ENCODE measurements around the gene SPATA45. TPM values are rescaled to one million over a fixed set of nuclear protein-coding genes. Genes with fewer than 3 reads are reported as not detected.
A peak's percentile ranks its signal among the peaks of the same experiment; 100 is the strongest.

Gene SPATA45
- total RNA-seq, 2 donors from 2014 or later = not detected

DNA sequence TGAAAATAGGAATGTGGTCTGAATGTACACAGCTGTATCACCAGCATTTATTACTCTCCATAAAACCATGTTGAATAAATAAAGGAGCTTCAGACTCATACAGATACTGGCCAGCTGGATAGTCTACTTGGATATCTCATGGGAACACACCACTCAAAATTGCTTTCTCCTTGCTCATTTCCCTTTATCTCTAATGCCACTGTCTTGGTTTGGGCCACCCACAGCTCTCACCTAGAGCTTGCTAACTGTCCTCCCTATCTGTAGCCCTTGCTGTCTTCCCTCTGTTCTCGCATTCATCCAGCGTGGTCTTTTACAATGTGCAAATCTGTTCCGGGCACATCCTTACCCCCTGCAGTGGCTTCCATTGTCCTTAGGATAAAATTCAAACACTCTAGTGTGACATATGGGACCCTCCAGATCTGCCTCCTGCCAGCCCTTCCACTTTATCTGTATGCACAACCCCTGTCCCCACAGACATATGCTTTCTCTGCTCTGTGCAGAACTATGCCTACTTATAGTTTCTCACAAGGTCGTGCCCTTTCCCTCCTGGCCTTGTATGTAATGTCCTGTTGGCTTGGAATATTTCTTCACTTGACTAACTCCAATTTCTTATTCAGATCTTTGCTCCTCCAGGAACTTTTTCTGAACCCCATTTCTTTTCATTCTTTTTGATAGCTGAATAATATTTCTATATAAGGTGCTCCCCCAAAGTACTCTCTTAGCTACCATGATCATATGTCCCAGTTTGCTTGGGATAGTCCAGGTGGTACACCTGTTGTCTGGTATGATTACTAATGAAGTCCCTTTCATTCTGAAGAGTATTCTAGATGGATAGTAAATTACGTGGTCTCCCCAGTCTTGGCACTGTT lies 13.5 kb upstream of the SPATA45 start:
- no peak overlapping the region for H3K4me3 ChIP-seq
- TF ChIP-seq, protein P1, sequence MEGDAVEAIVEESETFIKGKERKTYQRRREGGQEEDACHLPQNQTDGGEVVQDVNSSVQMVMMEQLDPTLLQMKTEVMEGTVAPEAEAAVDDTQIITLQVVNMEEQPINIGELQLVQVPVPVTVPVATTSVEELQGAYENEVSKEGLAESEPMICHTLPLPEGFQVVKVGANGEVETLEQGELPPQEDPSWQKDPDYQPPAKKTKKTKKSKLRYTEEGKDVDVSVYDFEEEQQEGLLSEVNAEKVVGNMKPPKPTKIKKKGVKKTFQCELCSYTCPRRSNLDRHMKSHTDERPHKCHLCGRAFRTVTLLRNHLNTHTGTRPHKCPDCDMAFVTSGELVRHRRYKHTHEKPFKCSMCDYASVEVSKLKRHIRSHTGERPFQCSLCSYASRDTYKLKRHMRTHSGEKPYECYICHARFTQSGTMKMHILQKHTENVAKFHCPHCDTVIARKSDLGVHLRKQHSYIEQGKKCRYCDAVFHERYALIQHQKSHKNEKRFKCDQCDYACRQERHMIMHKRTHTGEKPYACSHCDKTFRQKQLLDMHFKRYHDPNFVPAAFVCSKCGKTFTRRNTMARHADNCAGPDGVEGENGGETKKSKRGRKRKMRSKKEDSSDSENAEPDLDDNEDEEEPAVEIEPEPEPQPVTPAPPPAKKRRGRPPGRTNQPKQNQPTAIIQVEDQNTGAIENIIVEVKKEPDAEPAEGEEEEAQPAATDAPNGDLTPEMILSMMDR (IDR thresholded peaks at IDR 0.05) = no peak
- peaks cover 26 to 33% of the 10 kb centered on the region in 2 donors for H3K4me1 ChIP-seq (ENCODE audit: control insufficient read depth in 1 of 2, low read depth in 2 of 2)

DNA sequence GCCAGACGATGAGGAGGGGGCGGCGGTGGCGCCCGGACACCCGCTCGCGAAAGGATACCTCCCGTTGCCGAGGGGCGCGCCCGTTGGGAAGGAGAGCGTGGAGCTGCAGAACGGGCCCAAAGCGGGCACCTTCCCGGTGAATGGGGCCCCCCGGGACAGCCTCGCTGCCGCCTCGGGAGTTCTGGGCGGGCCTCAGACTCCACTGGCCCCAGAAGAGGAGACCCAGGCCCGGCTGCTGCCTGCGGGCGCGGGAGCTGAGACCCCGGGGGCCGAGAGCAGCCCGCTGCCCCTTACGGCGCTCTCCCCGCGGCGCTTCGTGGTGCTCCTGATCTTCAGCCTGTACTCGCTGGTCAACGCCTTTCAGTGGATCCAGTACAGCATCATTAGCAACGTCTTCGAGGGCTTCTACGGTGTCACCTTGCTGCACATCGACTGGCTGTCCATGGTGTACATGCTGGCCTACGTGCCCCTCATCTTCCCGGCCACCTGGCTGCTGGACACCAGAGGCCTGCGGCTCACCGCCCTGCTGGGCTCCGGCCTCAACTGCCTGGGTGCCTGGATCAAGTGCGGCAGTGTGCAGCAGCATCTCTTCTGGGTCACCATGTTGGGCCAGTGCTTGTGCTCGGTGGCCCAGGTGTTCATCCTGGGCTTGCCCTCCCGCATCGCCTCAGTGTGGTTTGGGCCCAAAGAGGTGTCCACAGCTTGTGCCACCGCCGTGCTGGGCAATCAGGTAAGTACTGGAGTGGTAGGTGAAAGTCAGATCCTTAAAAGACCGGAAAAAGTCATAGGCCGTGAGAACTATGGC lies 11.2 kb upstream of the SPATA45 start:
- peak; percentile 47 for ATAC-seq (ENCODE audit: insufficient number of reproducible peaks, low FRiP score, low read depth)
- Histone ChIP-seq H3K4me3 (peak overlapping the region; percentile 76), H3K27me3 (replicated peaks; ENCODE audit: insufficient read depth) (no peaks in the 10 kb centered on the region), H3K36me3 (no peaks in the 10 kb centered on the region), H3K27ac (peak overlapping the region; percentile 76 to 86), H3K9me3 (no peaks in the 10 kb centered on the region), H3K4me1 (ENCODE audit: control insufficient read depth in 1 of 2, low read depth in 2 of 2) (peaks cover 26 to 33% of the 10 kb centered on the region in 2 donors)
- DNase-seq (ENCODE audit: low spot score) = no peak
- TF ChIP-seq, protein P1 (IDR thresholded peaks at IDR 0.05) = no peak

More for the DNA sequence above, 13.5 kb upstream of the SPATA45 start:
- Histone ChIP-seq H3K36me3 (no peaks in the 10 kb centered on the region), H3K27ac (no peak overlapping the region), H3K27me3 (replicated peaks; ENCODE audit: insufficient read depth) (no peaks in the 10 kb centered on the region), H3K9me3 (no peaks in the 10 kb centered on the region)
- no peak for ATAC-seq (ENCODE audit: insufficient number of reproducible peaks, low FRiP score, low read depth)
- DNase-seq (ENCODE audit: low spot score) = no peak

DNA sequence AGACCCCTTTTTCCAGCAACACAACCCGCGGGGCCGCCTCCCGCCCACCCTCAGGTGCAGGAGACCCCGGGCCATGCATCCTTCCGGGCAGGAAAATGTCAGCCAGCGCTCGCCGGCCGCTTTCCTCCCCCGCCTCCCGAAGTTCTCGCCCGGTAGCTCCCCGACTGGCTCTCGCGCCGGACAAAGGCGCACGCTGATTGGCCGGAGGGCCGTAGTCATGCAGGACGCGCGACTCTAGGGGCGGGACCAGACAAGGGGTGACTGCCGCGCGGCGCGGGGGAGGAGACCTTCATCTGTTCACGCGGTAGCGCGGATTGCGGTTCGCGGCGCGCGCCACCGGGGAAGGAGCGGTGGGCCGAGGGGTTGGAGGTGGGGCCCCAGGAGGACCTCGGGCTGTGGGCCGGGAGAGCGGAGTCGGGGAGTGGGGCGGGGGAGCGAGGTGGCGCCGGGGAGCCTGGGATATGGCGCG lies 10.6 kb upstream of the SPATA45 start, which contains the start of gene FLVCR1:
Gene FLVCR1, plus strand, starts transcription at position 284 of the 469 bp plus-strand sequence. Its CDS starts 178 bp downstream, at position 462.
- TF ChIP-seq, protein P1 (IDR thresholded peaks at IDR 0.05) = no peak

DNA sequence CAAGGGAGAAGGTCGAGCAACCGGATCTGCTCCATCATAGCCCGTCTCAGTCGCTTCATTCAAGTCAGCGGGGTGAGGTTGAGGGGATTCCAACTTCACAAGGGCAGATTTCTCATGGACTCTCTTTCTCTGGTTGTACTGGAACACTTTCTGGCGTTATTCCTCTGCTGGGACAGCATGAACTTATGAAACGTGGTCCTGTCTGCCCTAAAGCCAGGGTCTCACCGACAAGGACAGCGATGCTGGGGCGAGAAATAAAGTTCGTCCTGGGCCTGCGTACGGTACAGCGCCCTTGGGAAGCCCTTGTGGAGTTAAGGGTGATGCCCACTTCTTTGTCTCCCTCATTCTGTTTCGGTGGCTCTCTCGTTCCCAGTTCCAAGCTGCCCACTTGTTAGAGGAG lies 9.3 kb upstream of the SPATA45 start:
- no peak overlapping the region for H3K27ac ChIP-seq
- no peaks in the 10 kb centered on the region for H3K27me3 ChIP-seq (replicated peaks; ENCODE audit: insufficient read depth)
- H3K9me3 ChIP-seq = no peaks in the 10 kb centered on the region
- no peaks in the 10 kb centered on the region for H3K36me3 ChIP-seq
- TF ChIP-seq, protein P1 (IDR thresholded peaks at IDR 0.05) = no peak
- DNase-seq (ENCODE audit: low spot score) (no peak), ATAC-seq (ENCODE audit: insufficient number of reproducible peaks, low FRiP score, low read depth) (no peak)
- H3K4me1 ChIP-seq (ENCODE audit: control insufficient read depth in 1 of 2, low read depth in 2 of 2) = peaks cover 26 to 33% of the 10 kb centered on the region in 2 donors
- peak overlapping the region; percentile 76 for H3K4me3 ChIP-seq

More for the DNA sequence above, 10.6 kb upstream of the SPATA45 start, which contains the start of gene FLVCR1:
- ATAC-seq (ENCODE audit: insufficient number of reproducible peaks, low FRiP score, low read depth) (peak; percentile 95), DNase-seq (ENCODE audit: low spot score) (peak; percentile 93)
- H3K27me3 ChIP-seq (replicated peaks; ENCODE audit: insufficient read depth) = no peaks in the 10 kb centered on the region
- no peaks in the 10 kb centered on the region for H3K9me3 ChIP-seq
- H3K4me1 ChIP-seq (ENCODE audit: control insufficient read depth in 1 of 2, low read depth in 2 of 2) = peaks cover 26 to 33% of the 10 kb centered on the region in 2 donors
- H3K27ac ChIP-seq = peak within 1 kb of the TSS; percentile 76 to 86
- H3K36me3 ChIP-seq = no peaks in the 10 kb centered on the region
- peak within 1 kb of the TSS; percentile 76 for H3K4me3 ChIP-seq

DNA sequence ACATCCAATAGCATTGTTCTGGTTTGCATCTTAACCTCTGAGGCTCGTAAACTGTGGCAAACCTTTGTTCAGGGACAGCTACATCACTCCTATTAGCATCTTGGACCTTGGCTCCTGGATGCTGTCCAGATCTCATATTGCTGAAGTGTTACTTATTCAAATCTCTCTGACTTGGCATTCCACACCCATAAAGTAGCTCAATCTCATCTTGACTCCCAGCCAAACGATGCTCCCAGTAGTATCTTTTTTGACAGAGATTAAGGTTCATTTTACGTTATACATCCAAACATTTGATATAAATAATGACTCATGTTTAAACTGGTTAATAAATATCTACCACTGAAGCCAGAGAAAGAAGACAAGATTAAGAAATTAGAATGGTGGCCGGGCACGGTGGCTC lies 6.2 kb upstream of the SPATA45 start:
- TF ChIP-seq, protein P1 (IDR thresholded peaks at IDR 0.05) = no peak
- no peak overlapping the region for H3K27ac ChIP-seq
- no peak overlapping the region for H3K4me3 ChIP-seq
- no peak for ATAC-seq (ENCODE audit: insufficient number of reproducible peaks, low FRiP score, low read depth)
- no peaks in the 10 kb centered on the region for H3K36me3 ChIP-seq
- no peaks in the 10 kb centered on the region for H3K9me3 ChIP-seq
- no peaks in the 10 kb centered on the region for H3K27me3 ChIP-seq (replicated peaks; ENCODE audit: insufficient read depth)
- peaks cover 7 to 12% of the 10 kb centered on the region in 2 donors for H3K4me1 ChIP-seq (ENCODE audit: control insufficient read depth in 1 of 2, low read depth in 2 of 2)
- no peak for DNase-seq (ENCODE audit: low spot score)

Measured in thoracic aorta (tissue), 2 donors.